ENCODE results near the gene OR2T27. TPM values are rescaled to one million over a fixed set of nuclear protein-coding genes. Genes with fewer than 3 reads are reported as not detected.

The OR2T27 gene
- total and polyA plus RNA-seq, 2 experiments from 2014 or later, result not detected

DNA sequence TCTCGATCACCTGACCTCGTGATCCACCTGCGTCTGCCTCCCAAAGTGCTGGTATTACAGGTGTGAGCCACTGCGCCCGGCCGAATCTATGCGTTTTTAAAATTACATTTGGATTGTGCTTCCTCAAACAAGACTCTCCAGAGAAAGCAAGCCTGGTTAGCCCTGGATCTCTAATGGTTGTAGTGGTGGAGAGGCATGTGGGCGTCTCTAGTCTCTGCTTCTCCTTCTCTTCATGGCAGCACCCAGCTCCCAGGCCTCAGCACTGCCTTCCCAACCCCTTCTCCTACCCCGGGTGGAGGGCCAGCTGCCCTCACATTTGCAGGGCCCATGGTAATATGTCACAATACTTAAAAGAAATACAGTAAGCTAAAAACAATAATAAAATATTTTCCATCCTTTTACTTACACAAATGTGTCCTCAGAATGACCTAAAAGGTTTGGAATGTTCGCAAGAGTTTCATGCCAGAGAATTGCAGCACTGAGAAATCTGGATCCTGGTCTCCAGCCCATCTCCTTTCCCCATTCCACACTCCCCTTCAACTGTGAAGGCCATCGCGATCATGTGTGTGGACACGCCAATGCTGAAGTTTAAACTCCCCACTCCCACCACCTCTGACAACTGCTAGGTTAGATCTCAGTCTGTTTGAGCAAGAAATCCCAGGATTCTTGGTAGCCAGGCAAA is 40.3 kb upstream of the OR2T27 start (continued):
- TF ChIP-seq ZNF462 (CRISPR knock-in tag; IDR thresholded peaks at IDR 0.05) (no peak), EZH2phosphoT487 (IDR thresholded peaks at IDR 0.05; ENCODE audit: unreplicated experiment) (no peak)

DNA sequence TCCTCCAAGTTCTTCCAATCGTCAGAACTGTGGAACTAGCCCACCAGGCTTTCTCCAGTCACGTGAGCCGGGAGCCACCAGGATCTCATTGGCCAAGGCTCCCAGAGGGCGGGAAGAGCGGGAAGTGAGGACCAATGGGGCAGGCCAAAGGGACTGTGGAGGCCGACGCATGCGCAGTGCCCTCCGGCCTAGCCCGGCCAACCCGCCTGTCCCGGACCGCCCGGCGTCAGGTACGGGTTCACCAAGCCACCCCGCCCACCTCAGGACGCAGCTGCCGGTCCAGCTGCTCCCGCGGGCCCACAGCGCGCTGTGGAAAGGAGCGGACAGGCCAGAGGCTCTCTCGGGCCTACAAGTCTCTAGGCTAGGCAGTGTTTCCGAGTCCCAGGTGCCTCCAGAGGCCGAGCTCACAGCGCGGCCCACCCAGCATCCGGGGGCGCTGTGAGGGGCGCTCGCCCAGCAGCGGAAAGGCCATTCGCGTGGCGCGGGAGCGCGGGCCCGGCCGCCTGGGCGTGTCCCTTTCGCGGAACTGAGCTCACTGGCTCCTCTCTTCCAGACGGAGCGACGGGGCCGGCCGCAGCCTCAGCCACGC is 36.3 kb upstream of the OR2T27 start:
- H3K27me3 Mint-ChIP-seq (ENCODE audit: insufficient read depth, low read depth, poor library complexity), result peaks cover 2% of the 10 kb centered on the region
- Histone ChIP-seq H3K9me2 (ENCODE audit: insufficient read depth) (no peaks in the 10 kb centered on the region), H4K20me1 (replicated peaks; ENCODE audit: insufficient read depth) (no peaks in the 10 kb centered on the region), H3K79me2 (replicated peaks; ENCODE audit: insufficient read depth) (no peaks in the 10 kb centered on the region), H3K4me1 (ENCODE audit: insufficient read depth) (no peaks in the 10 kb centered on the region), H3K4me3 (no peak overlapping the region), H3K36me3 (ENCODE audit: insufficient read depth) (no peaks in the 10 kb centered on the region; the same call in 1 of the 2 replicates), H3K27me3 (ENCODE audit: insufficient read depth) (no peaks in the 10 kb centered on the region), H2AFZ (no peak overlapping the region), H3K4me2 (no peak overlapping the region), H3F3A (replicated peaks; ENCODE audit: low read depth) (no peaks in the 10 kb centered on the region), H3K27ac (ENCODE audit: low read depth) (no peak overlapping the region)
- peaks cover 96% of the 10 kb centered on the region for H3K9me3 Mint-ChIP-seq
- no peaks in the 10 kb centered on the region for H3K4me1 Mint-ChIP-seq
- peaks cover 45% of the 10 kb centered on the region for H3K36me3 Mint-ChIP-seq (ENCODE audit: low read depth)
- TF ChIP-seq CREB1 (CRISPR knock-in tag; IDR thresholded peaks at IDR 0.05; ENCODE audit: low read depth) (no peak), ZNF331 (CRISPR knock-in tag; IDR thresholded peaks at IDR 0.05; ENCODE audit: low read depth) (no peak), ZNF114 (CRISPR knock-in tag; IDR thresholded peaks at IDR 0.05) (no peak), POLR2AphosphoS5 (IDR thresholded peaks at IDR 0.05; ENCODE audit: low read depth) (no peak), JUNB (IDR thresholded peaks at IDR 0.05; ENCODE audit: unreplicated experiment) (no peak), EZH2 (IDR thresholded peaks at IDR 0.05; ENCODE audit: low read depth, unreplicated experiment) (no peak)
- TF ChIP-seq, protein P1, sequence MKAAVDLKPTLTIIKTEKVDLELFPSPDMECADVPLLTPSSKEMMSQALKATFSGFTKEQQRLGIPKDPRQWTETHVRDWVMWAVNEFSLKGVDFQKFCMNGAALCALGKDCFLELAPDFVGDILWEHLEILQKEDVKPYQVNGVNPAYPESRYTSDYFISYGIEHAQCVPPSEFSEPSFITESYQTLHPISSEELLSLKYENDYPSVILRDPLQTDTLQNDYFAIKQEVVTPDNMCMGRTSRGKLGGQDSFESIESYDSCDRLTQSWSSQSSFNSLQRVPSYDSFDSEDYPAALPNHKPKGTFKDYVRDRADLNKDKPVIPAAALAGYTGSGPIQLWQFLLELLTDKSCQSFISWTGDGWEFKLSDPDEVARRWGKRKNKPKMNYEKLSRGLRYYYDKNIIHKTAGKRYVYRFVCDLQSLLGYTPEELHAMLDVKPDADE (IDR thresholded peaks at IDR 0.05), result no peak
- TF ChIP-seq, protein P2, sequence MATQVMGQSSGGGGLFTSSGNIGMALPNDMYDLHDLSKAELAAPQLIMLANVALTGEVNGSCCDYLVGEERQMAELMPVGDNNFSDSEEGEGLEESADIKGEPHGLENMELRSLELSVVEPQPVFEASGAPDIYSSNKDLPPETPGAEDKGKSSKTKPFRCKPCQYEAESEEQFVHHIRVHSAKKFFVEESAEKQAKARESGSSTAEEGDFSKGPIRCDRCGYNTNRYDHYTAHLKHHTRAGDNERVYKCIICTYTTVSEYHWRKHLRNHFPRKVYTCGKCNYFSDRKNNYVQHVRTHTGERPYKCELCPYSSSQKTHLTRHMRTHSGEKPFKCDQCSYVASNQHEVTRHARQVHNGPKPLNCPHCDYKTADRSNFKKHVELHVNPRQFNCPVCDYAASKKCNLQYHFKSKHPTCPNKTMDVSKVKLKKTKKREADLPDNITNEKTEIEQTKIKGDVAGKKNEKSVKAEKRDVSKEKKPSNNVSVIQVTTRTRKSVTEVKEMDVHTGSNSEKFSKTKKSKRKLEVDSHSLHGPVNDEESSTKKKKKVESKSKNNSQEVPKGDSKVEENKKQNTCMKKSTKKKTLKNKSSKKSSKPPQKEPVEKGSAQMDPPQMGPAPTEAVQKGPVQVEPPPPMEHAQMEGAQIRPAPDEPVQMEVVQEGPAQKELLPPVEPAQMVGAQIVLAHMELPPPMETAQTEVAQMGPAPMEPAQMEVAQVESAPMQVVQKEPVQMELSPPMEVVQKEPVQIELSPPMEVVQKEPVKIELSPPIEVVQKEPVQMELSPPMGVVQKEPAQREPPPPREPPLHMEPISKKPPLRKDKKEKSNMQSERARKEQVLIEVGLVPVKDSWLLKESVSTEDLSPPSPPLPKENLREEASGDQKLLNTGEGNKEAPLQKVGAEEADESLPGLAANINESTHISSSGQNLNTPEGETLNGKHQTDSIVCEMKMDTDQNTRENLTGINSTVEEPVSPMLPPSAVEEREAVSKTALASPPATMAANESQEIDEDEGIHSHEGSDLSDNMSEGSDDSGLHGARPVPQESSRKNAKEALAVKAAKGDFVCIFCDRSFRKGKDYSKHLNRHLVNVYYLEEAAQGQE (IDR thresholded peaks at IDR 0.05; ENCODE audit: unreplicated experiment), result no peak
- no peak for ATAC-seq
- no peak overlapping the region for H3K4me3 Mint-ChIP-seq
- DNase-seq (ENCODE audit: low spot score), result no peak
- no peak overlapping the region for H3K27ac Mint-ChIP-seq
